ENCODE data around the gene LMTK2. TPM values are rescaled to one million over a fixed set of nuclear protein-coding genes. Genes with fewer than 3 reads are reported as not detected.
A peak's percentile ranks its signal among the peaks of the same experiment; 100 is the strongest.

Gene LMTK2
- total RNA-seq, 1 donor from 2014 or later: 15.4 TPM

GRCh38 chr7:98194672-98195457 is 88.2 kb downstream of the LMTK2 start:
- peak; percentile 69 for DNase-seq (ENCODE audit: extremely low spot score, unreplicated experiment)
- Mint-ChIP-seq H3K4me3 (ENCODE audit: unreplicated experiment) (no peak overlapping the region), H3K36me3 (ENCODE audit: unreplicated experiment) (peaks cover 28% of the 10 kb centered on the region)

GRCh38 chr7:98196706-98197605 is 90.3 kb downstream of the LMTK2 start:
- Mint-ChIP-seq H3K4me1 (ENCODE audit: unreplicated experiment) (peaks cover 19% of the 10 kb centered on the region), H3K9me3 (ENCODE audit: unreplicated experiment) (no peaks in the 10 kb centered on the region), H3K27me3 (ENCODE audit: unreplicated experiment) (no peaks in the 10 kb centered on the region), H3K27ac (ENCODE audit: unreplicated experiment) (no peak overlapping the region), H3K4me3 (ENCODE audit: unreplicated experiment) (no peak overlapping the region), H3K36me3 (ENCODE audit: unreplicated experiment) (peaks cover 25% of the 10 kb centered on the region)
- no peak for TF ChIP-seq CTCF (IDR thresholded peaks at IDR 0.05)
- DNase-seq (ENCODE audit: extremely low spot score, unreplicated experiment): peak; percentile 71

More at GRCh38 chr7:98194672-98195457, 88.2 kb downstream of the LMTK2 start:
- no peaks in the 10 kb centered on the region for H3K27me3 Mint-ChIP-seq (ENCODE audit: unreplicated experiment)
- no peaks in the 10 kb centered on the region for H3K9me3 Mint-ChIP-seq (ENCODE audit: unreplicated experiment)
- H3K27ac Mint-ChIP-seq (ENCODE audit: unreplicated experiment): no peak overlapping the region
- peaks cover 14% of the 10 kb centered on the region for H3K4me1 Mint-ChIP-seq (ENCODE audit: unreplicated experiment)
- no peak for TF ChIP-seq CTCF (IDR thresholded peaks at IDR 0.05)

GRCh38 chr7:98199131-98199530 is 92.5 kb downstream of the LMTK2 start:
- Mint-ChIP-seq H3K4me3 (ENCODE audit: unreplicated experiment) (no peak overlapping the region), H3K4me1 (ENCODE audit: unreplicated experiment) (peaks cover 20% of the 10 kb centered on the region)
- DNase-seq (ENCODE audit: extremely low spot score, unreplicated experiment): no peak

GRCh38 chr7:98200364-98200763 is 93.7 kb downstream of the LMTK2 start:
- H3K4me3 Mint-ChIP-seq (ENCODE audit: unreplicated experiment): no peak overlapping the region
- TF ChIP-seq CTCF (IDR thresholded peaks at IDR 0.05): no peak
- peaks cover 20% of the 10 kb centered on the region for H3K4me1 Mint-ChIP-seq (ENCODE audit: unreplicated experiment)
- H3K9me3 Mint-ChIP-seq (ENCODE audit: unreplicated experiment): no peaks in the 10 kb centered on the region
- H3K36me3 Mint-ChIP-seq (ENCODE audit: unreplicated experiment): peaks cover 14% of the 10 kb centered on the region
- no peak for DNase-seq (ENCODE audit: extremely low spot score, unreplicated experiment)
- H3K27ac Mint-ChIP-seq (ENCODE audit: unreplicated experiment): no peak overlapping the region
- H3K27me3 Mint-ChIP-seq (ENCODE audit: unreplicated experiment): no peaks in the 10 kb centered on the region

More at GRCh38 chr7:98199131-98199530, 92.5 kb downstream of the LMTK2 start:
- TF ChIP-seq CTCF (IDR thresholded peaks at IDR 0.05): no peak
- Mint-ChIP-seq H3K9me3 (ENCODE audit: unreplicated experiment) (no peaks in the 10 kb centered on the region), H3K36me3 (ENCODE audit: unreplicated experiment) (peaks cover 11% of the 10 kb centered on the region), H3K27ac (ENCODE audit: unreplicated experiment) (peak overlapping the region; percentile 61), H3K27me3 (ENCODE audit: unreplicated experiment) (no peaks in the 10 kb centered on the region)

Measured in osteocyte (in vitro differentiated cells).